GM12891 (cell line): Measurements from ENCODE around the gene ARTN.

Experiments
- DNase-seq: peaks from one replicate; pipeline ENCODE4 v3.0.0; 2011; ENCODE audit warnings: low spot score; ENCODE audit not compliant: insufficient read length
- FAIRE-seq: peaks from 2 replicates; lab custom pipeline; 2011; peaks lifted over from hg19 to GRCh38; lab: Jason Lieb, UNC
- PAX5 ChIP-seq: IDR thresholded peaks from 2 replicates; pipeline ENCODE4 v1.6.1; 2011; ENCODE audit warnings: low read length, moderate library complexity, mild to moderate bottlenecking; ENCODE audit not compliant: insufficient read depth, severe bottlenecking
- POLR2A ChIP-seq: IDR thresholded peaks from 2 replicates; pipeline ENCODE4 v1.6.1; 2011; ENCODE audit warnings: low read depth, low read length, control low read depth
- POLR2AphosphoS5 ChIP-seq: IDR thresholded peaks from 2 replicates; pipeline ENCODE4 v1.6.1; 2011; ENCODE audit warnings: low read depth, low read length, control low read depth
- POU2F2 ChIP-seq: IDR thresholded peaks from 2 replicates; pipeline ENCODE4 v1.6.1; 2011; ENCODE audit warnings: low read depth, mild to moderate bottlenecking, control low read depth, low read length, moderate library complexity
- SPI1 ChIP-seq: IDR thresholded peaks from 2 replicates; pipeline ENCODE4 v1.6.1; 2011; ENCODE audit warnings: low read depth, low read length, control low read depth
- TAF1 ChIP-seq: IDR thresholded peaks from 2 replicates; pipeline ENCODE4 v1.6.1; 2011; ENCODE audit warnings: low read depth, low read length, control low read depth

Gene ARTN

GRCh38 chr1:43936431-43937151 lies 3.0 kb downstream of the ARTN start:
- DNase-seq (no peak), FAIRE-seq (peak; percentile 82)
- TF ChIP-seq POLR2A (no peak), PAX5 (no peak), POLR2AphosphoS5 (no peak), SPI1 (no peak), POU2F2 (no peak), TAF1 (no peak)

DNA sequence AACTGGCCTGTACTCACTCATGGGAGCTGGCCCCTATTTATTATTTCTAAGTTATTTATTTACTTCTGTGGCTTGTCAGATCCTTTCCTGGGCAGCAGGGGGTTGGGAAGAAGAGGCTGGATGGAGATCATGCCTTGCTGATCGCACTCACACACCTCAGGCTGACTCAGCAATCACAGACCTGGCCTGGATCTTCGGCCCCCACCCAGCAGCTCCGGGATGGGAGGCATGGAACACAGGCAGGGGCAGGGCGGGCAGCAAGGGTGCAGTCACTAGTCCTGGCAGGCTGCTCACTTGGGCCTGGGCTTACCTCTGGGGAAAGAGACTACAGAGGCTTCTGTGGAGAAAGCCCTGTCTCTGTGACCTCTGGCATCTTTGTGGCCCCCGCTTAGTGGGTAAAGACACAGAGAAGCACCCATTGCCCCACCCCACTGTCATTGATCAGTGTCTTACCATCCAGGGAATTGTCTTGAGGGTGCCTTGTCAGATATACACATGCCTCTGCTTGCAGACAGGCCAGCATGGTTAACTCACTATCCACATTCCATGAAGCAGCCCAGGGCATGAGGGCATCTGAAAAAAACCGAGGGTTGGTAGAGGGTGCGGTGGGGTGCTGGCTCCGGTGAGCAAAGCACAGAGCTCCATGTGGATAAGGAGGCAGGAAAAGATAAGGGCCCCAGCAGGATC lies 3.7 kb downstream of the ARTN start:
- FAIRE-seq (no peak), DNase-seq (no peak)
- TF ChIP-seq POU2F2 = no peak

- FAIRE-seq (no peak), DNase-seq (no peak)
- TF ChIP-seq POU2F2 (no peak), POLR2A (no peak), SPI1 (no peak), TAF1 (no peak), PAX5 (no peak)
These were observed 4.8 kb downstream of the ARTN start for GRCh38 chr1:43938383-43938782.

DNA sequence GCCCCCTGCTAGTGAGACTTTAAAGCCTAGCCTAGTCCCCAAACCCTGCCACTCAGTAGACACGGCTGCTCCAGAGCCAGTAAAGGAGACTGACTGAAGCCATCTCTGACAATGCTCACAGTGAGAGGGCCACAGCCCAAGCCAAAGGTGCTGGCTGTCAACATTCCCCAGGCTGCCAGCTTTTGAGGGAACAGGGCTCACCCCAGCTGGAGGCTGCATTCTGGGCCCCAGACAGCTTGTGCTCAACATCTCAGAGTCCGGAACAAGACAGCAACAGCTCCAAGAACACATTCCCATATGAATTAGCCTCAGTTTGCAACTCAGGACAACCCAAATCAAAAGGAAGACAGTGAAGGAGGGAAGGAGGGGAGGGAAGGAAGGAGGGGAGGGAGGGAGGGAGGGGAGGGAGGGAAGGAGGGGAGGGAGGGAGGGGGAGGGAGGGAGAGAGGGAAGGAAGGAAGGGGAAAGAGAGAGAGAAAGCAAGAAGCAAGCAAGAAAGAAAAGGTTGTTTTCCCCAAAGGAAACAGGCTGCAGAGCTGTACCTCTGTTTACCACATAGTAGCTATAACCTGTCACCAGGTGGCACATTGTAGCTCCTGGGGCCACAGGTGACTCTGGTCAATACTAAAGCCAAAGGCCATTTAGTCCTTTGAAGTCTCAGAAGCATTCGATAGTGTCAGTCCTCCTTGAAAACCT lies 5.4 kb downstream of the ARTN start:
- no peak for FAIRE-seq
- no peak for TF ChIP-seq PAX5
- TF ChIP-seq POU2F2 = no peak
- no peak for TF ChIP-seq SPI1
- no peak for TF ChIP-seq POLR2A
- no peak for TF ChIP-seq TAF1
- TF ChIP-seq POLR2AphosphoS5 = no peak
- DNase-seq = no peak

GRCh38 chr1:43942411-43942810 lies 8.8 kb downstream of the ARTN start:
- no peak for FAIRE-seq
- TF ChIP-seq POU2F2 (no peak), POLR2A (no peak), POLR2AphosphoS5 (no peak), SPI1 (no peak), TAF1 (no peak), PAX5 (no peak)
- no peak for DNase-seq

- DNase-seq (no peak), FAIRE-seq (no peak)
- TF ChIP-seq SPI1 (no peak), POLR2A (no peak), POLR2AphosphoS5 (no peak), TAF1 (no peak), POU2F2 (no peak)
These were observed 11.3 kb downstream of the ARTN start for GRCh38 chr1:43944860-43945259.

DNA sequence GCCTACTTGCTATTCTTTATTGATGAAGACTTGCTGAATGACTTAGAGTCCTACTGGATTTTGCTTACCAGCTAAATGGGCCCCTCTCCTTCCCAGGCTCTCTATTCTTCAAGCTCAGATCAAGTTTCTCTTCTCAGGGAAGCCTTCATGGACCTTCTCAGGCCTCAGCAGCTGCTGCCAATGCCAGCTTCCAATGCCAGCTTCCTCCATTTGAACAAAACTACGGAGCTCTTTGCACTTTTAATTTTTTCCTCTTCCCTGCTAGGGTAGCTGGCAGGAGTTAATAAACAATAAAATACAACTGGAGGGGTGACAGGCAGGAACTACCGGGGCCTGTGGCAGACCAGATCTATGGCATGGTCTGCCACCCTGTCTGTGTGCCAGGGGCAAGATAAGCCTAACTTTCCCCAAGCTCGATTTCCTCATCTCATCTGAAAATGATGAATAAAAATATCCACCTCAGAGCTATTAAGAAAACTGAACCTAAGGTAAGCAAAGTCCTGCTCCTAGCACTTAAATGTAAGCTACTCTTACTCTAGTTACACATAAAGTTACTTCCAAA lies 12.2 kb downstream of the ARTN start:
- no peak for FAIRE-seq
- no peak for DNase-seq
- no peak for TF ChIP-seq SPI1
- TF ChIP-seq POLR2A = no peak
- TF ChIP-seq POLR2AphosphoS5 = no peak
- no peak for TF ChIP-seq TAF1
- TF ChIP-seq PAX5 = no peak

DNA sequence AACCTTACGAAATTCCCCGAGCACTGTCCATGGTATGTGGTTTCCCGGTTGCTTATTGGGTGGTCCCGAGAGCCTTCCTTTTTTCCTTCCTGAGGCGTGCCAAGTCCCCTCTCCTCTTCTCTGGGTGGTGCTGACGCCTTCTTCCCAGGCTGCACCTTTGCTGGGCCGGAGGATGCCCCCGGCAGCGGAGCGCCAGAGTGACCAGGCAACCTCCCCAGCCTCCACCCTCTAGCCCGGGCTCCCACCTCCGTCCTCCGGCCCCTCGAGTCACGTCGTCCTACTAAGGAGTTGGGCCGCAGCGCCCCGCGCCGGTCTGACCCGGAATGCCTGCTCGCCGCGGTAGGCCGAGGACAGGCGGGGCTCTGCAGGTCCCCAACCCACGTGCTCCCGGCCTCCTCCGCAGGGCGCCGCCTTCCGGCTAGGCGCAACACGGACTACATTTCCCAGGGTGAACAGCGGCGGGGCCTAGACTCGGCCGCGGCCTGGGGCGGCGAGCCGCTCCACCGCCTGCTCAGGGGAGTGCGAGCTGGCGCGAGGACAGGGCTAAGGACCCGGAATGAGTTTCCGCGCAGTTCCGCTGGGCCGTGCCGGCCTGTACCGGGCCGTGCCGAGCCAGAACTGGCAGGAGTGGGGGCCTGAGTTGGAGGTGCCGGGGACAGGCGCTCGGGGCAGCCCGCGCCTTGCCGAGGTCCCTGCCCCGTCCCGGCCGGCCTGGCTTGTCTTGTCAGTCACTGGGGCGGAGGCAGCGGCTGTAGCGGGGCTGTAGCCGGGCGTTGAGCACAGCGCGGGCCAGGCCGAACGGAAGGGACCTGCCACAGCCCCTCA lies 12.8 kb downstream of the ARTN start, which contains the start of gene IPO13:
IPO13 (plus strand) TSS at position 715 of the 825 bp plus-strand sequence. CDS start 651 bp downstream, outside the sequence.
- DNase-seq (peak; percentile 99), FAIRE-seq (peak; percentile 99)
- peak; percentile 71 for TF ChIP-seq POLR2AphosphoS5
- TF ChIP-seq PAX5 = no peak
- TF ChIP-seq POLR2A = peak; percentile 45; the same call in 1 of the 2 replicates
- no peak for TF ChIP-seq SPI1
- TF ChIP-seq POU2F2 = no peak
- TF ChIP-seq TAF1 = peak; percentile 74
